HG02938 (cell line): Measurements from ENCODE around the gene CHPF2.

Experiments used
- ATAC-seq: cut with Tn5 transposase; IDR thresholded peaks from one replicate; pipeline ENCODE4 v1.9.1; 2021; ENCODE audit warnings: mild to moderate bottlenecking, moderate library complexity; ENCODE audit not compliant: unreplicated experiment

CHPF2 gene

GRCh38 chr7:151245360-151246101, 13.2 kb downstream of the CHPF2 start:
- no peak for ATAC-seq

GRCh38 chr7:151246102-151246850, 14.0 kb downstream of the CHPF2 start:
- ATAC-seq = no peak

GRCh38 chr7:151246851-151247580, 14.7 kb downstream of the CHPF2 start:
- ATAC-seq = no peak

GRCh38 chr7:151247611-151248345, 15.5 kb downstream of the CHPF2 start:
- ATAC-seq = no peak

DNA sequence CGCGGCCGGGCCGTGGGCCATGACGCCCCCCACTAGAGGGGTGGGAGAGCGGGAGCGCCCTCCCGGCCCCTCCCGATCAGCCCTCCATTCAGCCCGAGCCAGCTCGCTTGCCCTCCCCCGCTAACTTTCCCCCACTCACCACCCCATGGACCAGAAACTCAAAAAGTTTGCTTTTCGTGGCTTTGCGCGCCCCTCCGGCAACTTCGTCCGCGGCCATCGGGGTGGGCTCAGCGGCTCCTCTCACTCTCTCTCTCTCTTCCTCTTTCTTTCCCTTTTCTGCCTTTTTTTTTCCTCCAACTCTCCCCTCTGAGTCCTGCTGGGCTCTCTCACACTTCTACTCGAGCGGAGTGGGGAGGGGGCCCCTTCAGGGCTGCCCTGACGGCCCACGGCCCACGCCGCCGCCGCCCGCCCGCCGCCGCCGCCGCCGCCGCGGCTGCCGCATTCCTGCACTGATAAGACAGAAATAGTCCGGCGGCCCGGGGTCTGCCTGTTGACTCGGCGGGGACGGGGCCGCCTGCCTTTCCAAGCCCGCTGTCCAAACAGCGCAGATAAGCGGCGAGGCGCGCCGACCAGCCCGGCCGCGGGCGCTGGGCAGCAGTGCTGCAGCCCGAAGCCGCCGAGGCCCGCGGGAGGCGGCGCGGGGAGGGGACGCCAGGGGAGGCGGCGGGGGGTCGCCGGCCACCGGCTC, 16.2 kb downstream of the CHPF2 start, which contains the start of gene SMARCD3:
Gene SMARCD3, minus strand, starts transcription at position 349 of the 688 bp plus-strand sequence. Its CDS starts 132 bp downstream, at position 217.
- no peak for ATAC-seq

DNA sequence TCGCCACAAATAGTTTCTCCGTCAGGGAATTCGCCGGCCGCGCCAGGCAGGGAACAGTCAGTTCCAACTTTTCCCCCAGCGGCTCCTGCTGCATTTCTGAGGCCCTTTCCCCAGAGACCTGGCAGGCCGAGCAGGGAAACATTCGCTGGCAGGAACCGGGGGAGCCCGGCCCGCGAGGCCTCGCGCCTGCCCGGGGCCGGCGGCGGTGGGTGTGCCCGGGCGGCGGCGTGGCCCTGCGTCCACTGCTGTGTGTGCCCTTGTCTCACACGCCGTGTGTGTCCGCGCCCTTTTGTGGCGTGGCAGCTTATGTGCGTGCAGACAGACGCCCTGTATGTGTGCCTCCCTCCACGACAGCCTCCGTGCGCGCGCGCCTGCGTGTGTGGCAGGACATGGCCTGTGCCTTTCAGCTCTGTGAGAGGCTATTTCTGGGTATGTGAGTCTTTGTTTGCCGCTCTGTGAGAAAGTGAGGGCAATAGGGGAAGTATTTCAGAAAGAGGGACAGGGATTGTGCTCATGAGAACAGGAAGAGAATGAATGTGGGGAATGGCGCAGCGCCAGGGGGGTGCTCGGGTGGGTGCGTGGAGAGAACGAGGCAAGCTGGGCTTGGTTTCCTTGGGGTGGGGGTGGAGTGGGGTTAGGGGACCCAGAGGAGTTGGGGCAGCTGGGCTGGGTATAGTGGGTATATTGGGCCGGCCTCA, 16.9 kb downstream of the CHPF2 start:
- ATAC-seq = no peak

DNA sequence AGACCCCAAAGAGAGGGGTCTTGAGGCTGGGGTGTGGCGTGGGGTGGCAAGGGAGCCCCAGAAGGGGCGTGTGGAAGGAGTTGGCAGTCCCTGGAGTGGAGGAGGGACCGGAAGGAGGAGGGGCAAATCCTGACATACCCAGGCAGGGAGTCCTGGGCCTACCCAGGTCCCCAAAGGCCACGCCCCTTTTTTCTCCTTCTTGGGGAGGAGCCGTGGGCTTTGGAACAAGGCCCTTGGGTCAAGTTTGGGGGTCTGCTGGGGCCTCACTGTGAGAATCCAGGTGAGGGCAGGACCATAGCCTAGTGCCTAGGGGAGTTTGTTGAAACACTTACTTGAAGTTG, 17.4 kb downstream of the CHPF2 start:
- no peak for ATAC-seq

DNA sequence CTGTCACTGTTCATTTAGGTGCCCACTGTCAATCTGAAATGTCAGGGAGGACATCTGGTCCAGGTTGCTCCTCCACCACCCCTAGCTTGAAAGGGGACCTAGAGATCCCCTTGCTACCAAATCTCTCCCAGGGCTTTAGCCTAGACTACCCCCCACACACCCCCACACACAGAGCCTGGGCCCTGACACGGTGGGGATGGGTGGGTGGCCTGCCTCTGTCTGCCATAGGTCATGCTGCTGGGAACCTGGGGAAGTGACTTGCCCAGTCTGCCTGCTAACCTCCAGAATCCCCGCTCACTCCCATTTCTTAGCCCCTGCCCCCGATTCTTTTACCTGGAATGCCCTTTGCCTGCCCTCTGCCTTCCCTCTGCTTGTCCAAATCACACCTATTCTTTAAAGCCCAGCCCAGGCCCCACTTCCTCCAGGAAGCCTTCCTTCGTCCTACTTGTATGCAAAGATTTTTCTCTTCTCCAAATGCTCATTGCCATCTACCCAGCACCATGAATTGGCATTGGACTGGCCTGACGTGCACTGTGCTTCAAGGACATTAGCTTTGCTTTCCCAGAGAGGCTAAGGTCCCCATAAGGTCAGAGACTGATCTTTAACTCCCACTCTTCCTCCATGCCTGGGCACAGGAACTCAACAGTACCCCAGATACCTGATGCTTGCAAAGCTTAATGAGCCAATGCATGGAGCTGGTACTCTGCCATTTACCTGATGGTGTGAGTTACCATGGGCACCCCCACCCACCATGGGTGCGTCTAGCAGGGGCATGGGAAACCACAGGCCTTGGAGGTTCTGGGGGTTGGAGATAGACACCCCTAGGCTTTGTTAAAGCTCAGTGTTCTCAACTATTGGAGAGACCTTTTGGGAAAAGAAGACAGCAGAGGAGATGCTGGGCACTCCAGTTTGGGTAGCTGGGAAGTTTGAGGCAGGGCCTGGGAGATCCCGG, 18.2 kb downstream of the CHPF2 start:
- no peak for ATAC-seq

DNA sequence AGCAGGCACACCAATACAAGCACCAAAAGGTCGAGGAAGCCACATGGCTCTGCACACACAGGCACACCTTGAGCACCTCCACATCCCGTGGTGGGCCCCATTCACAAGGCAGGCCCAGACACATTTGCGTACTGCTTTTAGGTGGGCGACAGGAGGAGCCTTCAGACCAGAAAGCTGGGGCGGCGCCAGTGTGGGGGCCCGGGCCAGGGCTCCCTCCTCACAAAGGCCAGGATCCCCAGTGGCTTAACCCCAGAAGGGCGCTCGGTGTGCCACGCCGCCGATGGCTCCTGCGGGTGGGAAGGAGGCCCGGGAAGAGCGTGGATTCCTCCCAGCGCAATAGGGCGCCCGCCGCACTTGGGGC, 19.0 kb downstream of the CHPF2 start:
- no peak for ATAC-seq

DNA sequence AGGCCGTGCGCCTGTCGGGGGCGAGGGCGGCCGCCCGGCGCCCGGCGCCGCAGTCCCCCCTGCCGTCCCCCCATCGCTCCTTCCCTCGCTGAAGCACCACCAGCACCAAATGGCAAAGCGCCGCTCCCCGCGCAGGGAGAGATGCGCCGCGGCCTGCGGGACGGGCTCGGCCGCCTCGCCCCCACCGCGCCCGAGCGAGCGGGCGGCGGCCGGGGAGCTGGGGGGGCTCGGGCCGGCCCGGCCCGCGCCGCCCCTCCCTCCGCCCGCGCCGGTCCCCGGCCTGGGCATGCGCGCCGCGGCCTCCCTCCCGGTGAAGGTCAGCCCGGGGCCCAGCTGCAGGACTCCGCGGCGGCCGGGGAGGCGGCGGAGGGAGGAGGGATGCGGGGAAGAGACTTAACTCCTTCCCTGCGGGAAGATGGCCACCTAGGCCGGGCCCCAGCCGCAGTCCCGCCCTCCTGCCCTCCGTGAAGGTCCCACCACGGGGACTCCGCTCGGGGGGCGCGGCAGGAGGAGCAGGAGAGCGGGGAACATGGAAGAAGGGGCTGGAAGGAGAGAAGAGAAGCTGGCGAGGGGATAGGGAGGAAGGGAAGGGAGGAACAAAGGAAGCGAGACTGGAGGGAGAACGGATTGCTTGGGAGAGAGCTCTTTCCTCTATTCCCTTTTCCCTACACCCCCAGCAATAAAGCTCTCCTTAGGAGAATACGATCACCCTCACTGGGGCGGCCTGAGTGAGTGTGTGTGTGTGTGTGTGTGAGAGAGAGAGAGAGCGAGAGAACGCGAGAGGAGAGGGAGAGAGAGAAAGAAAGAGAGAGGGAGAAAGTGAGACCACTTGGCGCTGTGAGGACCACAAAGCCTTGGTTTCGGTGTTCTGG, 19.6 kb downstream of the CHPF2 start:
- ATAC-seq = no peak

- no peak for ATAC-seq
Measured at GRCh38 chr7:151252561-151252835, 20.2 kb downstream of the CHPF2 start.

GRCh38 chr7:151252961-151253711, 20.9 kb downstream of the CHPF2 start:
- ATAC-seq = no peak

DNA sequence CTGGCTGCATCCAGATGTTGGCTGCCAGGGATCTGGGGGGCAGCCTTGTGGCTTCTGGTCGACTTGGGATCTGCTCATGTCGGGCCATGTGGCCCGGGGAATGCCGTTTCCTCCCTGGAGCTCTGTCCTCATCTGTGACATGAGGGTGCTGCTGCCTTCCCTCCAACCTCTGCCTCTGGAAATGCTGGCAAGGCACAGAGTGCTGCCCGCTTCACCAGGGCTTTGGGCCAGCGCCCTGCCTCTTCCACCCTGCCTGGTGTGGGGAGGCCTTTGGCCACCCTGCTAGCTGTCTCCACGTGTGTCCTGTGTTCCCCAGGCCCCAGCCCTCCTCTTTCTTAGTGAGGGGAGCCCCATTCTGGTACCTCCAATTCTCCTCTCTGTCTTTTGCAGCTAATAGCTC, 22.0 kb downstream of the CHPF2 start:
- ATAC-seq = no peak

GRCh38 chr7:151254851-151255250, 22.6 kb downstream of the CHPF2 start:
- ATAC-seq = no peak

GRCh38 chr7:151255390-151255789, 23.1 kb downstream of the CHPF2 start:
- no peak for ATAC-seq

GRCh38 chr7:151256410-151257045, 24.2 kb downstream of the CHPF2 start:
- ATAC-seq = no peak

DNA sequence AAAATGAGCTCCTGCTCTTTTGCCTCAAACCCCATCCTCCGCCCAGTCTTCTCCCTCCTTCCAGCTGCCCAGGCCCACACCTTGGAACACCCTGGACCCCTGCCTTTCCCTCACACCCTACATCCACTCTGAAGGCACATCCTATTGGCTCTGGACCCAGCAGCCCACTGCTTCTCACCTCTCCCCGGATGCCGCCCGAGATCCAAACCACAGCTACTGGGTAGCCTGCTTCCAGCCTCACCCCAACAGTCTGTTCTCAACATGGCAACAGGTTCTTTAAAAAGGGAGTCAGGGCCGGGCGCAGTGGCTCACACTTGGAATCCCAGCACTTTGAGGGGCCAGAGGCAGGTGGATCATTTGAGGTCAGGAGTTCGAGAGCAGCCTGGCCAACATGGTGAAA, 25.7 kb downstream of the CHPF2 start:
- no peak for ATAC-seq
